Psoas muscle (tissue), 8 donors: ENCODE results near the gene APOBEC4. TPM values are rescaled to one million over a fixed set of nuclear protein-coding genes. Genes with fewer than 3 reads are reported as not detected.

Experiments
- ATAC-seq, 4 donors: fragments of 200-7000 bp; cut with Tn5 transposase; one replicate each; pipeline ENCODE4 v1.9.1; 2020; ENCODE audit warnings: moderate library complexity in 3 of 4, mild to moderate bottlenecking in 2 of 4
- DNase-seq, 2 donors: peaks; one replicate each; pipeline ENCODE4 v3.0.0-alpha.2; 2020
- H3K27ac ChIP-seq: fragments of 200-600 bp; one replicate; pipeline ENCODE4 v1.8.0; 2022
- H3K27me3 ChIP-seq, 3 donors: fragments of 200-600 bp in 1 of 3; one replicate each; pipeline versions ENCODE4 v1.6.1 to v1.8.0; 2013 to 2022; ENCODE audit warnings: low read length in 2 of 3, mild to moderate bottlenecking in 2 of 3, moderate library complexity in 1 of 3; ENCODE audit not compliant: insufficient read depth in 3 of 3
- H3K36me3 ChIP-seq, 2 donors: fragments of 200-600 bp in 1 of 2; one replicate each; pipeline versions ENCODE4 v1.6.1 to v1.8.0; 2013 to 2022; ENCODE audit warnings: low read depth in 1 of 2, mild to moderate bottlenecking in 1 of 2, moderate library complexity in 1 of 2; ENCODE audit not compliant: insufficient read depth in 1 of 2
- H3K4me1 ChIP-seq: fragments of 200-600 bp; one replicate; pipeline ENCODE4 v1.8.0; 2022
- H3K4me3 ChIP-seq: fragments of 200-600 bp; one replicate; pipeline ENCODE4 v1.8.0; 2022; ENCODE audit warnings: mild to moderate bottlenecking
- H3K9me3 ChIP-seq: fragments of 200-600 bp; one replicate; pipeline ENCODE4 v1.8.0; 2022
- CTCF ChIP-seq: fragments of 200-600 bp; IDR thresholded peaks from one replicate; pipeline ENCODE4 v1.8.0; 2022; ENCODE audit warnings: antibody characterized with exemption
- WGBS, 3 donors: extraction: QIAGEN DNeasy Blood & Tissue Kit; methylation state at CpG; one replicate each; pipeline versions ENCODE4 v1.1.6 to v1.1.7; 2013; 5-methylcytosine and 5-hydroxymethylcytosine counted together
- intact Hi-C, 2 donors: fragments of 100-400 bp; cut with DNase I; formaldehyde crosslinking; loops; one replicate each; pipeline versions ENCODE4 v1.11.0 to v1.14.2; 2022
- polyA plus RNA-seq, 3 donors: library from polyadenylated mRNA; stranded (reverse); fragments of 200-250 nt; gene quantifications; one replicate each; pipeline ENCODE4 v1.2.3, GENCODE V29; 2013
- total RNA-seq, 4 donors: library from RNA; stranded (reverse); fragmentation: NEBNext Ultra II Directional in 2 of 4; extraction: Animal tissue kit (Norgen Biotek cat#: 25700) in 2 of 4; gene quantifications; one replicate each; pipeline versions ENCODE4 v1.2.1 to v1.2.4, GENCODE V29; 2021 to 2023
- donor health status: healthy with polysubstance abuse.
- donor health status: DM: no; HTN: no; CAD: no; lungs with moderate emphysema.
- donor health status: Bipolar disorder and iron deficiency.
- donor health status: healthy.
- donor health status: DM: yes; HTN: yes; CAD: no.
- donor health status: DM: no; HTN: no; CAD: no.
- donor health status: DM: no; HTN: no; CAD: no.
- donor health status: DM: yes; HTN: yes; CAD: no.

Gene APOBEC4
- total and polyA plus RNA-seq, 7 donors, result not detected

GRCh38 chr1:183607322-183607980 lies 45.7 kb downstream of the APOBEC4 start:
- no peaks in the 10 kb centered on the region for H3K9me3 ChIP-seq
- no peaks in the 10 kb centered on the region for H3K27me3 ChIP-seq
- WGBS, 3 donors, result 63 to 81% (median 80%) methylated on average over 2 of the region's 2 CpGs
- TF ChIP-seq CTCF, result no peak
- no peak overlapping the region for H3K4me3 ChIP-seq
- H3K36me3 ChIP-seq, result no peaks in the 10 kb centered on the region
- DNase-seq (no peak), ATAC-seq (no peak)
- intact Hi-C loops, result no loop called here
- no peak overlapping the region for H3K27ac ChIP-seq
- no peaks in the 10 kb centered on the region for H3K4me1 ChIP-seq

- ATAC-seq, result no peak
Observed at GRCh38 chr1:183605904-183606303, 47.2 kb downstream of the APOBEC4 start.

GRCh38 chr1:183604815-183605214 lies 48.3 kb downstream of the APOBEC4 start:
- no peak for TF ChIP-seq CTCF
- ATAC-seq (no peak), DNase-seq (no peak)
- 81 to 86% (median 85%) methylated on average over 8 of the region's 8 CpGs for WGBS, 3 donors
- Histone ChIP-seq H3K27me3 (no peaks in the 10 kb centered on the region), H3K36me3 (no peaks in the 10 kb centered on the region), H3K9me3 (no peaks in the 10 kb centered on the region), H3K27ac (no peak overlapping the region), H3K4me1 (no peaks in the 10 kb centered on the region), H3K4me3 (no peak overlapping the region)
- intact Hi-C loops, result no loop called here

More at GRCh38 chr1:183605904-183606303, 47.2 kb downstream of the APOBEC4 start:
- Histone ChIP-seq H3K4me3 (no peak overlapping the region), H3K36me3 (no peaks in the 10 kb centered on the region), H3K27me3 (no peaks in the 10 kb centered on the region), H3K9me3 (no peaks in the 10 kb centered on the region), H3K4me1 (no peaks in the 10 kb centered on the region), H3K27ac (no peak overlapping the region)
- intact Hi-C loops, result no loop called here
- TF ChIP-seq CTCF, result no peak
- WGBS, 3 donors, result 90 to 93% (median 90%) methylated on average over 2 of the region's 2 CpGs
- no peak for DNase-seq

- Histone ChIP-seq H3K4me3 (no peak overlapping the region), H3K9me3 (no peaks in the 10 kb centered on the region), H3K27ac (no peak overlapping the region), H3K36me3 (no peaks in the 10 kb centered on the region), H3K27me3 (no peaks in the 10 kb centered on the region), H3K4me1 (no peaks in the 10 kb centered on the region)
- intact Hi-C loops, result no loop called here
- WGBS, 3 donors, result 53 to 55% (median 54%) methylated on average over 10 of the region's 10 CpGs
- ATAC-seq, result no peak
- DNase-seq, result no peak
- TF ChIP-seq CTCF, result no peak
Observed at GRCh38 chr1:183604038-183604808, 48.9 kb downstream of the APOBEC4 start.
